Omental fat pad (tissue), 4 donors: Measurements from ENCODE around the gene NSG1. TPM values are rescaled to one million over a fixed set of nuclear protein-coding genes. Genes with fewer than 3 reads are reported as not detected.

Source experiments
- ATAC-seq: fragments of 150-250 bp; one replicate; pipeline ENCODE4 v1.9.1; 2016; ENCODE audit warnings: mild to moderate bottlenecking, moderate library complexity; ENCODE audit not compliant: low FRiP score
- DNase-seq: peaks from one replicate; pipeline ENCODE4 v3.0.0-alpha.2; 2019; ENCODE audit warnings: low spot score
- total RNA-seq, 4 donors: library from RNA; depleted of rRNA; stranded (reverse); fragments of >200 nt; gene quantifications; one replicate each; pipeline ENCODE4 v1.1.0, GENCODE V29; 2016
- TF ChIP-seq, protein P1 (sequence below), 3 donors: fragments of 450-650 bp; IDR thresholded peaks; one replicate each; pipeline ENCODE4 v1.5.1; 2016 to 2017; ENCODE audit warnings: antibody characterized with exemption in 3 of 3, mild to moderate bottlenecking in 3 of 3, moderate library complexity in 2 of 3

Gene NSG1
- total RNA-seq, 4 donors from 2014 or later, result 1.6 to 15.3 (median 6.3) TPM

DNA sequence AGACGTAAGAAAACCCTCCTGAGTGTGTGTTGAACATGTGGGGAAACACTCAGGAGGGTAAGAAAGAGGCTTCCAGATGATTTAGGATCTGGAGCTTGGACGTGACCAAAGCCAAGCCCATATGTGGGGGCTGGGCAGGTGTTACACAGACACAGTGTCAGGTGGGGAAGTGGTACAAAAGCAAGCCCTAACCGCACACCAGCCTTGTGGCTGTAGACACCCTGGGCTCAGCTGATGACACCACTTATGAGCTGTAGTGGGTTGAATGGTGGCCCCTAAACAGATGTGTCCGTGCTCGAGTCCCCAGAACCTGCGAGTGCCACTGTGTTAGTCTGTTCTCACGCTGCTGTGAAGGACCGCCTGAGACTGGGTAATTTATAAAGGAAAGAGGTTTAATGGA lies 25.0 kb upstream of the NSG1 start:
- TF ChIP-seq, protein P1, sequence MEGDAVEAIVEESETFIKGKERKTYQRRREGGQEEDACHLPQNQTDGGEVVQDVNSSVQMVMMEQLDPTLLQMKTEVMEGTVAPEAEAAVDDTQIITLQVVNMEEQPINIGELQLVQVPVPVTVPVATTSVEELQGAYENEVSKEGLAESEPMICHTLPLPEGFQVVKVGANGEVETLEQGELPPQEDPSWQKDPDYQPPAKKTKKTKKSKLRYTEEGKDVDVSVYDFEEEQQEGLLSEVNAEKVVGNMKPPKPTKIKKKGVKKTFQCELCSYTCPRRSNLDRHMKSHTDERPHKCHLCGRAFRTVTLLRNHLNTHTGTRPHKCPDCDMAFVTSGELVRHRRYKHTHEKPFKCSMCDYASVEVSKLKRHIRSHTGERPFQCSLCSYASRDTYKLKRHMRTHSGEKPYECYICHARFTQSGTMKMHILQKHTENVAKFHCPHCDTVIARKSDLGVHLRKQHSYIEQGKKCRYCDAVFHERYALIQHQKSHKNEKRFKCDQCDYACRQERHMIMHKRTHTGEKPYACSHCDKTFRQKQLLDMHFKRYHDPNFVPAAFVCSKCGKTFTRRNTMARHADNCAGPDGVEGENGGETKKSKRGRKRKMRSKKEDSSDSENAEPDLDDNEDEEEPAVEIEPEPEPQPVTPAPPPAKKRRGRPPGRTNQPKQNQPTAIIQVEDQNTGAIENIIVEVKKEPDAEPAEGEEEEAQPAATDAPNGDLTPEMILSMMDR (IDR thresholded peaks at IDR 0.05), result no peak
- DNase-seq (no peak), ATAC-seq (no peak)

DNA sequence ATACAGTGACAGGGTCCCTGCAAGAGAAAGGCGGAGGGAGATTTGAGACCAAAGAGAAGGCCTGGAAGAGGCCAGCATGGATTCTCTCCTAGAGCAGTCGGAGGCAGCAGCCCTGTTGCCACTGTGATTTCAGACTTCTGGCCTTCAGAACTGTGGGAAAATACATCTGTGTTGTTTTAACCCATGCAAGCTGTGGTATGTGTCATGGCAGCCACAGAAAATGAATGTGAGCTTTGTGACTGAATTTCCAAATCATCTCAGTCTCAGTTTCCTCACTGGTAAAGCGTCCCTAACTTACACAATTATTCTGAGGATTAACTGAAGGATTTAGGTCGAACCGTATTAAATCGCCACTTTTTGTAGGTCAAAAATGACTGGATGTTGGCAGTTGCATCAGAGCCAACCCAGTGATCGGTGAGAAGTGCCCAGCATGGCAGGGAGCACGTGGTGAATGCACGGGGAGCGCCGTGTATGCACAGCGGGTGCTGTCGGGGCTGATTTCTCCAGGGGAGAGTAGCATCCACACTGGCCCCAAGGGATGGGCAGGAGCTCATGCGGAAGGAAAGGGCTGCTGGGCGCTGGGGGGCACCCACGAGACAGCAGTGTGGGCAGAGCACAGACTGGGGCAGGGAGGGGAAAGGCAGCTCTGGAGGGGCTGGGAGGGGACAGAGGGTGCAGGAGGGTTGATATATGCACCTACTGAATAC lies 23.8 kb upstream of the NSG1 start:
- DNase-seq (no peak), ATAC-seq (no peak)
- TF ChIP-seq, protein P1 (IDR thresholded peaks at IDR 0.05), result no peak

- no peak for ATAC-seq
- no peak for DNase-seq
- TF ChIP-seq, protein P1 (IDR thresholded peaks at IDR 0.05), result no peak
These were observed 22.8 kb upstream of the NSG1 start for GRCh38 chr4:4364061-4364460.

GRCh38 chr4:4364486-4365208 lies 22.3 kb upstream of the NSG1 start:
- ATAC-seq (no peak), DNase-seq (no peak)
- TF ChIP-seq, protein P1 (IDR thresholded peaks at IDR 0.05), result no peak

- ATAC-seq, result peak; percentile 28
- TF ChIP-seq, protein P1 (IDR thresholded peaks at IDR 0.05), result no peak
- no peak for DNase-seq
These were observed 17.9 kb upstream of the NSG1 start for GRCh38 chr4:4368809-4369580.

DNA sequence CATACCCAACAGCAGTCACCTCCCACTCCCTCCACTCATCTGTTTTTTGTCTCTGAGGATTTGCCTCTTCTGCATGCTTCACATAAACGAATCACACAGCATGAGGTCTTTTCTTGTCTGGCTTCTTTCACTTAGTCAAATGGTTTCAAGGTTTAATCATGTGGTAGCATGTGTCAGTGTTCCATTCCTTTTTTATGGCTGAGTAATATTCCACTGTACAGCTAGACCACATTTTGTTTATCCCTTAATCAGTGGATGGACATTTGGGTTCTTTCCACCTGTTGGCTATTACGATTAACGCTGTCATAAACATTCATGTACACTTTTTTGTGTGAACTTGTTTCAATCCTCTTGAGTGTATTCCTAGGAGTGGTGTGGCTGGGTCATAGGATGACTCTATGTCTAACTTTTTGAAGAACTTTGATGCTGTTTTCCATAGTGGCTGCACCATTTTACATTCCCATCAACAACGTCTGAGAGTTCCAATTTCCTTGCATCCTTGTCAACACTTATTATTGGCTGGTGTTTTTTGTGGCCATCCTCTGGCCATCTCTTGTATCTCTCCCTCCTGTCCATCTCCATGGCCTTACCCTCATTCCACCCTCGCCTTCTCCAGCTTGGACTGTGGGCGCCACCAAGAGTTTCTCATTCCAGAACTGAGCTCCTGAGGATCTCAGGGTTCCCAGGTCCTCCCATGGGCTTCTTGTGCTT lies 12.4 kb upstream of the NSG1 start:
- ATAC-seq, result no peak
- TF ChIP-seq, protein P1 (IDR thresholded peaks at IDR 0.05), result no peak
- no peak for DNase-seq
